22Rv1 (cell line): Measurements from ENCODE around the gene G6PC2.

ENCODE experiments used
- H3K27ac ChIP-seq: fragments of 450-650 bp; 2 replicates; pipeline ENCODE4 v1.5.1; 2017
- ZFX ChIP-seq: fragments of 450-650 bp; IDR thresholded peaks from 2 replicates; pipeline ENCODE4 v1.6.1; 2017; ENCODE audit warnings: antibody characterized with exemption, borderline replicate concordance
- TF ChIP-seq, protein P1 (sequence below): fragments of 450-650 bp; IDR thresholded peaks from 2 replicates; pipeline ENCODE4 v1.5.1; 2017; ENCODE audit warnings: mild to moderate bottlenecking

Gene G6PC2

GRCh38 chr2:168910330-168910729 lies 9.2 kb downstream of the G6PC2 start:
- TF ChIP-seq, protein P1, sequence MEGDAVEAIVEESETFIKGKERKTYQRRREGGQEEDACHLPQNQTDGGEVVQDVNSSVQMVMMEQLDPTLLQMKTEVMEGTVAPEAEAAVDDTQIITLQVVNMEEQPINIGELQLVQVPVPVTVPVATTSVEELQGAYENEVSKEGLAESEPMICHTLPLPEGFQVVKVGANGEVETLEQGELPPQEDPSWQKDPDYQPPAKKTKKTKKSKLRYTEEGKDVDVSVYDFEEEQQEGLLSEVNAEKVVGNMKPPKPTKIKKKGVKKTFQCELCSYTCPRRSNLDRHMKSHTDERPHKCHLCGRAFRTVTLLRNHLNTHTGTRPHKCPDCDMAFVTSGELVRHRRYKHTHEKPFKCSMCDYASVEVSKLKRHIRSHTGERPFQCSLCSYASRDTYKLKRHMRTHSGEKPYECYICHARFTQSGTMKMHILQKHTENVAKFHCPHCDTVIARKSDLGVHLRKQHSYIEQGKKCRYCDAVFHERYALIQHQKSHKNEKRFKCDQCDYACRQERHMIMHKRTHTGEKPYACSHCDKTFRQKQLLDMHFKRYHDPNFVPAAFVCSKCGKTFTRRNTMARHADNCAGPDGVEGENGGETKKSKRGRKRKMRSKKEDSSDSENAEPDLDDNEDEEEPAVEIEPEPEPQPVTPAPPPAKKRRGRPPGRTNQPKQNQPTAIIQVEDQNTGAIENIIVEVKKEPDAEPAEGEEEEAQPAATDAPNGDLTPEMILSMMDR: no peak
- no peak for TF ChIP-seq ZFX
- no peak overlapping the region for H3K27ac ChIP-seq

DNA sequence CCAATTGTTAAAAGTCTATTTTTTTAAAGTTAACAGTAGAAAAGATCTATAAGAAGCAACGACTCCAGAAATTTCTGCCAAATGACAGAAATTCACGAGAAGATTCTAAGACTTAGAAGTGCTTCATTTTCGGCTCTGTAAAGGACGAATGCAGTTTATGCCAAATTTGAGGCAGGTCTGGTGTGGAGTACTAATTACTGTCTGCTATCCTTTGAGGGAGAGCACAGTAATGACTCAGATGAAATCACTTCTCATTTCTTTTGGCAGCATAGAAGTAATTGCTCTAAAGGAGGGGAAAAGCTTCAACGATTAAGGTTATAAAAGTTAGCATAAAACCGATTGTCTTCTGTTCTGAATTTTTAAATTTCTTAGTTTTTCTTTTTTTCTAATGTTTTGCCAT lies 11.4 kb downstream of the G6PC2 start:
- no peak overlapping the region for H3K27ac ChIP-seq
- TF ChIP-seq, protein P1: no peak
- TF ChIP-seq ZFX: no peak

GRCh38 chr2:168912901-168913369 lies 11.8 kb downstream of the G6PC2 start:
- TF ChIP-seq ZFX: no peak
- no peak overlapping the region for H3K27ac ChIP-seq

DNA sequence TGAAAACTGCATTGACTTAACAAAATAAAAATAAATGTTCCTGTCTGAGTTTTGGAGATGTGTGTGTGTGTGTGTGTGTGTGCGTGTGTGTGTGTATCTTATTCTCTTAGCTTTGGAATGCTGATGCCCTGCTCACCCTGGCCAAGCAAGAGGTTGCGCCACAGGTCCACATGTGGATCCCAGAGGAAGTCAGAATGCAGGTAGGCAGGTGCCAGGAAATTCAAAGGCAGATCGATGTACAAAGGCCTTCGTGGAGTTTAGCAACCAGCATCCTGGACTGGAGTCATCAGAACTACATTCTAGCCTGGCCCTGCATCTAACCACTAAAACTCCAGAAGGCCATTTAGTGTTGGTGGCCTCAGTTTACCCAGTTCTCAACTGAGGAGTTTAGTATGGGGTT lies 12.4 kb downstream of the G6PC2 start:
- TF ChIP-seq, protein P1: no peak
- TF ChIP-seq ZFX: no peak
- no peak overlapping the region for H3K27ac ChIP-seq

- H3K27ac ChIP-seq: no peak overlapping the region
- TF ChIP-seq, protein P1: no peak
- no peak for TF ChIP-seq ZFX
Measured at GRCh38 chr2:168915441-168916330, 14.6 kb downstream of the G6PC2 start.

DNA sequence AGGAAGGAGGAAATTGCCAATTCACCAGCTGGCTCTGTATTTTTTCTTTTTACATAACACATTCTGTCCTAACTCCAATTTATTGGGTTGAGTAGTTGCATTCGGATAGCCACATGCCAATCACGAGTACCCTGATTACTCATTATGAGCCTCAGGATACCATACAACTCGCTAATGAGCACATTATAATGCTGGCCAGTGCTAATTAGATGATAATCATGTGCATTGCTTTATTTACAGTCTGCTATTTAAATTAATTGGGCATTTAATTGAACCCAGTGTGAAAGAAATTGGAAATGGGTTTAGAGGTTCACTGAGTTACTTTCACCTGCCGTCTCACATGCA lies 15.2 kb downstream of the G6PC2 start:
- TF ChIP-seq, protein P1: no peak
- no peak for TF ChIP-seq ZFX
- H3K27ac ChIP-seq: no peak overlapping the region

- TF ChIP-seq, protein P1: peak; percentile 52
- no peak for TF ChIP-seq ZFX
- H3K27ac ChIP-seq: no peak overlapping the region
Measured at GRCh38 chr2:168920504-168921157, 19.5 kb downstream of the G6PC2 start.
